ENCODE data around the gene EPHA6. TPM values are rescaled to one million over a fixed set of nuclear protein-coding genes. Genes with fewer than 3 reads are reported as not detected.

EPHA6 gene
- total and polyA plus RNA-seq, 9 donors: 2.0 to 20.9 (median 9.2) TPM

DNA sequence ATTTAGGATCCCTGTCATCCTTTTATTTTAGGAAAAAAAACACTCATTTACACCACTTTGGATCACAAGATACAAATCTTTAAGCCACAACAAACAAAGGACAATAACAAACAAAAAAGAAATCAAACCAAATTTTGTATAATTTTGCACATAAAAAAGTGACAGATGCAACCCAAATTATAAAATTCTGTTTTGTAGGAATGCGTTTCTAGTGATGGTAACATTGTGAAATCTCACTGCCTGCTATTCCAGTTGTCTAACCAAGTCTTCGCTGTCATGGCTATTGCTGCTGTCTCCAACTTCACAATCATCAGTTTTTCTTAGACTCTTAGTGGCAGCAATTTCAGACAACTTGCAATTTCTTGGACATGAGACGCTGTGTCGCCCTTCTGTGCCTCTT, 891.8 kb downstream of the EPHA6 start:
- TF ChIP-seq EP300 (IDR thresholded peaks at IDR 0.05) (no peak), POLR2A (IDR thresholded peaks at IDR 0.05) (no peak)
- TF ChIP-seq, protein P1, sequence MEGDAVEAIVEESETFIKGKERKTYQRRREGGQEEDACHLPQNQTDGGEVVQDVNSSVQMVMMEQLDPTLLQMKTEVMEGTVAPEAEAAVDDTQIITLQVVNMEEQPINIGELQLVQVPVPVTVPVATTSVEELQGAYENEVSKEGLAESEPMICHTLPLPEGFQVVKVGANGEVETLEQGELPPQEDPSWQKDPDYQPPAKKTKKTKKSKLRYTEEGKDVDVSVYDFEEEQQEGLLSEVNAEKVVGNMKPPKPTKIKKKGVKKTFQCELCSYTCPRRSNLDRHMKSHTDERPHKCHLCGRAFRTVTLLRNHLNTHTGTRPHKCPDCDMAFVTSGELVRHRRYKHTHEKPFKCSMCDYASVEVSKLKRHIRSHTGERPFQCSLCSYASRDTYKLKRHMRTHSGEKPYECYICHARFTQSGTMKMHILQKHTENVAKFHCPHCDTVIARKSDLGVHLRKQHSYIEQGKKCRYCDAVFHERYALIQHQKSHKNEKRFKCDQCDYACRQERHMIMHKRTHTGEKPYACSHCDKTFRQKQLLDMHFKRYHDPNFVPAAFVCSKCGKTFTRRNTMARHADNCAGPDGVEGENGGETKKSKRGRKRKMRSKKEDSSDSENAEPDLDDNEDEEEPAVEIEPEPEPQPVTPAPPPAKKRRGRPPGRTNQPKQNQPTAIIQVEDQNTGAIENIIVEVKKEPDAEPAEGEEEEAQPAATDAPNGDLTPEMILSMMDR (IDR thresholded peaks at IDR 0.05): no peak
- Histone ChIP-seq H3K4me3 (no peak overlapping the region), H3K4me1 (ENCODE audit: insufficient read depth) (no peaks in the 10 kb centered on the region), H3K9me3 (no peaks in the 10 kb centered on the region), H3K27me3 (no peaks in the 10 kb centered on the region), H3K36me3 (no peaks in the 10 kb centered on the region), H3K27ac (no peak overlapping the region)
- intact Hi-C loops (cut with DNase I): no loop called here
- no peak for DNase-seq
- WGBS, 3 donors: 85 to 96% (median 94%) methylated on average over 4 of the region's 4 CpGs

DNA sequence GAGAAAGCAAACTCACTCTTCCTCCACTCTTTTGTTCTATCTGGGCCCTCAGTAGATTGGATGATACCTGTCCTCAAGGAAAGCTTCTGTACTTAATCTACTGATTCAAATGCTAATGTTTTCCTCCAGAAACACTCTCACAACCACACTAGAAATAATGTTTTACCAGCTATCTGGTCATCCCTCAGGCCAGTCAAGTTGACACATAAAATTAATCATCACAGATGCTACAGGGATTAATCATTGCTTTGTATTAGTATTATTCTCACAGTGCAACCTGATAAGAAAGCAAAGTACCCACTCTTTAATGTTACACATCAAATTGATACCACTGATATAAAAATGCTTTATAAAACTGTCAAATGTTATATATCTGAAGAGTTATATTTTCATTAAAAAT, 897.3 kb downstream of the EPHA6 start:
- Histone ChIP-seq H3K9me3 (no peaks in the 10 kb centered on the region), H3K27ac (no peak overlapping the region), H3K4me1 (ENCODE audit: insufficient read depth) (no peaks in the 10 kb centered on the region), H3K36me3 (no peaks in the 10 kb centered on the region), H3K27me3 (no peaks in the 10 kb centered on the region), H3K4me3 (no peak overlapping the region)
- no peak for DNase-seq
- intact Hi-C loops (cut with DNase I): no loop called here
- TF ChIP-seq, protein P1 (IDR thresholded peaks at IDR 0.05): no peak
- TF ChIP-seq EP300 (IDR thresholded peaks at IDR 0.05) (no peak), POLR2A (IDR thresholded peaks at IDR 0.05) (no peak)

DNA sequence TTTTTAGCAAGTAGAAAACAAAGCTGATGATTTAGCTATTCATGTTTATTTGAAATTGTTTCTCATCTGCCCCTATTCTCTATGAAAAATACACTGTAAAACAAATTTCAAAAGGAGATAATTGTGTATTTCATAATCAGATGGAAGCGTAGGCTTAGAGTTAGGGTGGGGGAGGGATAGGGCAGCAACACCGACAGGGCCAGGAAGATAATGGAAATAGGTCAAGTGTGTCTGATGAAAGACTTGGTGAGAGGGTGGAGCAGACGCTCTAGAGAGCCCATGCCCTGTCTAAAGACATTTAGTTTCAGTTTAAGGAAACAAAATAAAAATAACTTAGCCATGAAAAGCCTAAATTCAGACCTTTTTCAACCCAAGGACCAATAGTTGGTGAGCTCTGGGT, 898.5 kb downstream of the EPHA6 start:
- TF ChIP-seq POLR2A (IDR thresholded peaks at IDR 0.05) (no peak), EP300 (IDR thresholded peaks at IDR 0.05) (no peak)
- TF ChIP-seq, protein P1 (IDR thresholded peaks at IDR 0.05): no peak
- no peak overlapping the region for H3K27ac ChIP-seq
- 35 to 44% (median 35%) methylated on average over 3 of the region's 3 CpGs for WGBS, 3 donors
- H3K9me3 ChIP-seq: no peaks in the 10 kb centered on the region
- H3K4me1 ChIP-seq (ENCODE audit: insufficient read depth): no peaks in the 10 kb centered on the region
- intact Hi-C loops (cut with DNase I): no loop called here
- DNase-seq: no peak
- H3K36me3 ChIP-seq: no peaks in the 10 kb centered on the region
- no peak overlapping the region for H3K4me3 ChIP-seq
- no peaks in the 10 kb centered on the region for H3K27me3 ChIP-seq

DNA sequence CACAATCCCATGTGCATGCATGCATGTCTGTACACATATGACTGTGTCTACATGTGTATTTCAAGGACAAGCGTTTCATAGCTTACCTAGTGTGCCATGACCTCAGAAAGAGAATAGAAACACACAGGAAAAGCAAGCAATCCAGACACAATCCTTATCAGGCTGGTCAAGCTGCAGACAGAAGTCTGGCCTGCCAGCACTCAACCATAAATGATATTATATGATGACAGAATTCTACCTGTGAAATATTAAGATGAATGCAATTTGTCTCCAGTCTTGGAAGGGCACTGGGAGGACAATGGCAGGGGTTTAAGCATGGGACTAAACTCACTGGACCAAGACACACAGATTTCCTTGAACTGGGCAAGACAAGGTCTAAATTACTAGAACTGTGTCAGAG, 899.2 kb downstream of the EPHA6 start:
- TF ChIP-seq POLR2A (IDR thresholded peaks at IDR 0.05): no peak
- TF ChIP-seq, protein P1 (IDR thresholded peaks at IDR 0.05): no peak
- TF ChIP-seq EP300 (IDR thresholded peaks at IDR 0.05): no peak
- H3K27ac ChIP-seq: no peak overlapping the region
- no peaks in the 10 kb centered on the region for H3K36me3 ChIP-seq
- no peaks in the 10 kb centered on the region for H3K9me3 ChIP-seq
- no peaks in the 10 kb centered on the region for H3K27me3 ChIP-seq
- 71 to 84% (median 79%) methylated on average over 1 of the region's 1 CpG for WGBS, 3 donors
- no peak overlapping the region for H3K4me3 ChIP-seq
- intact Hi-C loops (cut with DNase I): no loop called here
- no peaks in the 10 kb centered on the region for H3K4me1 ChIP-seq (ENCODE audit: insufficient read depth)
- no peak for DNase-seq
